OCI-M2 (cell line): ENCODE measurements around the gene GBP3.
"Not testable (repeated sequence)": the region's sequence is repeated elsewhere in the genome, so short reads cannot be mapped to it uniquely, and the experiment has no call there.

Experiments
- DNase-seq: peaks from one replicate; lab custom pipeline; 2025; ENCODE audit not compliant: unreplicated experiment; lab: John Stamatoyannopoulos, UW

GBP3 gene

GRCh38 chr1:88979054-88979748 is 43.5 kb downstream of the GBP3 start:
- no peak for DNase-seq

DNA sequence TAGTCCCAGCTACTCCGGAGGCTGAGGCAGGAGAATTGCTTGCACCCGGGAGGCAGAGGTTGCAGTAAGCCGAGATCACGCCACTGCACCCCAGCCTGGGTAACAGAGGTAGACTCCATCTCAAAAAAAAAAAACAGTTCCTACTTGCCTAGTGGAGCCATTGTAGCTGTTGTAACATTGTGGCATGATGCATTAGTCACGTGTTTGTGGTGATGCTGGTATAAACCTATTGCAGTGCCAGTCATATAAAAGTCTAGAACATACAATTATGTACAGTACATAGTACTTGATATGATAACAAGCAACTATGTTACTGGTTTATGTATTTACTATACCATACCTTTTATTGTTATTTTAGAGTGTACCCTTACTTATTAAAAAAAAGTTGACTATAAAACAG is 46.4 kb downstream of the GBP3 start:
- no peak for DNase-seq

DNA sequence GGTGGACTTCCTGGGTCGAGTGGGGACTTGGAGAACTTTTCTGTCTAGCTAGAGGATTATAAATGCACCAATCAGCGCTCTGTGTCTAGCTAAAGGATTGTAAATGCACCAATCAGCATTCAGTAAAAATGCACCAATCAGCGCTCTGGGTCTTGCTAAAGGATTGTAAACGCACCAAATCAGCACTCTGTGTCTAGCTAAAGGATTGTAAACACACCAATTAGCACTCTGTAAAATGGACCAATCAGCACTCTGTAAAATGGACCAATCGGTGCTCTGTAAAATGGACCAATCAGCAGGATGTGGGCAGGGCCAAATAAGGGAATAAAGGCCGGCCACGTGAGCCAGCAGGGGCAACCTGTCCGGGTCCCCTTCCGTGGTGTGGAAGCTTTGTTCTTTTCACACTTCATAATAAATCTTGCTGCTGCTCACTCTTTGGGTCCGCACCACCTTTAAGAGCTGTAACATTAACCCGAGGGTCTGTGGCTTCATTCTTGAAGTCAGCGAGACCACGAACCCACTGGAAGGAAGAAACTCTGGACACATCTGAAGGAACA is 48.0 kb downstream of the GBP3 start:
- DNase-seq, result not testable (repeated sequence)

DNA sequence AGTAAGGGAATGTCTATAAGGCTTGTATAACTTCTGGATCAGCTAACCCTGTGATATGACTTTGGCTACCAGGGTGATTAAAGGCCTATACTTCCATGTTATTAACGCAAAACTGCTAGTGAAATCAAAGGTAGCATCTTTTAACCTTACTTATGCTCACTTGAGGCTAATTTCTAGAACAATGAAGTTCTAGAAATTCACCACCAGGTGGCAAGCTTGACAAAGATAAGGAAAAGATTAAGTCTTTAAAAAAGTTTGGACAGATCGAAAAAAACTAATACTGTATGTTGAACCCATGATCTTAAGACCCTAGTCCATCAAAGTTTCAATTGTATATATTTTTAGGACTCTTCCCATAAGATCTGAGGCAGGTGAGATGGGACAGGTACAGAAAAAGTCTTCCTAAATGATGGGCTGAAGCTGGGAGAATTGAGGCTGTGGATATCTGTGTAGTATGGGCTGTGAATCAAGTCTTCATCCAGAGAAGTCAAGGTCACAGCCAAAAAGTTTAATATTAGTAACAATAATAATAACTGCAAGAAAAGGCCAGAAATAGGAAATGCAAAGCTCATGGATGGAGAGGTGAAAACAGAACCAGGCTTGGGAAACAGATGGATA is 49.0 kb downstream of the GBP3 start:
- DNase-seq, result no peak

DNA sequence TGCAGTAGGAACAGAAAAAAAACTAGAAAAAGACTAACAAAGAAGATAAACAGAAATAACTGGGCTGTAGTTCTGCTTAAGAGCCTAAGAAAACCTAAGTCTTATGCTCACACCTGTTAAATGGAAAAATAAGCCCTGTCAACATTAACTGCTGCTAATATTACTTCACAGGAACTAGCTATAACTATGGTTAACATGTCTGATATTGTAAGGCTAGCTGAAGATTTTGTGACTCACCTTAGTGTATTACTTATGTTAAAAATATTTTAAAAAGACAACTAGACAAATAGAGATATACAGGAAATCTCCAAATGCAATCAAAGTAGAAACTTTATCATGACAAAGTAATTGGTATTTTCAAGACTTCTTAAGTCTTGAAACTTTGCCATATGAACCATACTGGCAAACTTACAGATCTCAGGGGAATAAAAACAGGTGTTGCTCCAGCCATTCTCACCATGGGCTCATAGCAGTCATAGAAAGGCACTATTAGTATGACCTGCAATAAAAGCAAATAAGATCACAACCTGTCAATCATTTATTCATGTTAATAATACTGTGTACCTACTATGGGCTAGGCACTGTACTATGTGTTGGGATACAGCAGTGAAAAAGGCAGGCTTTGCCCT is 60.9 kb downstream of the GBP3 start:
- no peak for DNase-seq

DNA sequence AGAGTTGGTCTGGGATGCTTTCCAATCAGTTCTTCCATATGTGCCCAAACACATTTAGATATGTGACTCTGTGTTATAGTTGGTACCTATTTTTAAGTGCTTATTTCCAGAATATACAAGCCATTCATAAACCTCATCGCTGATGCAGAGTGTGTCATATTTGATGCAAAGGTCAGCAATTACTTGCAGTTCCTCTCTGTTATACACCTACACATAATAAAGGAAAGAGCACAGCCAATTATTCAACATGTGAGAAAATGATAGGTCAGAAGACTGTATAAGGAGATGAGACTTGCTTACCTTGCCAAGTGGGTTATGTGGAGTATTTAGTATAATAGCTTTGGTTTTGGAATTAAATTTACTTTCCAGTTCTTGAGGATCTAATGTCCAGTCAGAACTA is 61.6 kb downstream of the GBP3 start:
- no peak for DNase-seq
